Mucosa of gallbladder (tissue), 1 donor: Measurements from ENCODE around the gene OBSCN. TPM values are rescaled to one million over a fixed set of nuclear protein-coding genes. Genes with fewer than 3 reads are reported as not detected.
A peak's percentile ranks its signal among the peaks of the same experiment; 100 is the strongest.

Source experiments
- DNase-seq: peaks from one replicate; pipeline ENCODE4 v3.0.0-alpha.2; 2020; ENCODE audit warnings: low spot score
- total RNA-seq: library from RNA; stranded (reverse); gene quantifications from one replicate; pipeline ENCODE4 v1.2.1, GENCODE V29; 2021
- donor health status: DM: no; HTN: no; CAD: no.

Gene OBSCN
- total RNA-seq, 1 donor from 2014 or later, result 25.8 TPM

GRCh38 chr1:228413241-228414010 is 205.6 kb downstream of the OBSCN start:
- no peak for DNase-seq

GRCh38 chr1:228414511-228415211 is 206.8 kb downstream of the OBSCN start:
- no peak for DNase-seq

- no peak for DNase-seq
Observed at GRCh38 chr1:228415221-228415620, 207.4 kb downstream of the OBSCN start.

- no peak for DNase-seq
Observed at GRCh38 chr1:228415853-228416216, 208.0 kb downstream of the OBSCN start.

- DNase-seq, result no peak
Observed at GRCh38 chr1:228416217-228416933, 208.5 kb downstream of the OBSCN start, which contains the start of gene TRIM17. TRIM17 (minus strand) TSS chr1:228416861; CDS start chr1:228415072, 1,789 bp downstream.

- no peak for DNase-seq
Observed at GRCh38 chr1:228417061-228417460, 209.2 kb downstream of the OBSCN start.

- no peak for DNase-seq
Observed at GRCh38 chr1:228417483-228418203, 209.8 kb downstream of the OBSCN start.

GRCh38 chr1:228420968-228421826 is 213.4 kb downstream of the OBSCN start:
- DNase-seq, result no peak

- peak; percentile 44 for DNase-seq
Observed at GRCh38 chr1:228423404-228424053, 215.7 kb downstream of the OBSCN start.

- no peak for DNase-seq
Observed at GRCh38 chr1:228424685-228425660, 217.1 kb downstream of the OBSCN start.

- no peak for DNase-seq
Observed at GRCh38 chr1:228426518-228427175, 218.8 kb downstream of the OBSCN start.

- DNase-seq, result no peak
Observed at GRCh38 chr1:228428412-228428811, 220.6 kb downstream of the OBSCN start.

Other genes with a start within 250 kb of the OBSCN start
- gene WNT3A, start 201.0 kb upstream of the OBSCN start, total RNA-seq, result 0.06 TPM
- gene ARF1, start 125.3 kb upstream of the OBSCN start, total RNA-seq, result 419 TPM
- 22.4 TPM for gene C1orf35, start 104.7 kb upstream of the OBSCN start, total RNA-seq
- 56.1 TPM for gene MRPL55, start 98.7 kb upstream of the OBSCN start, total RNA-seq
- gene GUK1, start 67.8 kb upstream of the OBSCN start, total RNA-seq, result 235 TPM
- 2.8 TPM for gene GJC2, start 58.1 kb upstream of the OBSCN start, total RNA-seq
- 12.8 TPM for gene IBA57, start 42.2 kb upstream of the OBSCN start, total RNA-seq
- 33.3 TPM for gene TRIM11, start 198.8 kb downstream of the OBSCN start, total RNA-seq
- gene TRIM17, start 208.8 kb downstream of the OBSCN start, total RNA-seq, result 0.23 TPM